GM21367 (cell line): Measurements from ENCODE around the gene ZNF579.
"Not testable (repeated sequence)": the region's sequence is repeated elsewhere in the genome, so short reads cannot be mapped to it uniquely, and the experiment has no call there.

Experiments used
- ATAC-seq: cut with Tn5 transposase; IDR thresholded peaks from one replicate; pipeline ENCODE4 v1.9.1; 2021; ENCODE audit not compliant: unreplicated experiment

The ZNF579 gene

DNA sequence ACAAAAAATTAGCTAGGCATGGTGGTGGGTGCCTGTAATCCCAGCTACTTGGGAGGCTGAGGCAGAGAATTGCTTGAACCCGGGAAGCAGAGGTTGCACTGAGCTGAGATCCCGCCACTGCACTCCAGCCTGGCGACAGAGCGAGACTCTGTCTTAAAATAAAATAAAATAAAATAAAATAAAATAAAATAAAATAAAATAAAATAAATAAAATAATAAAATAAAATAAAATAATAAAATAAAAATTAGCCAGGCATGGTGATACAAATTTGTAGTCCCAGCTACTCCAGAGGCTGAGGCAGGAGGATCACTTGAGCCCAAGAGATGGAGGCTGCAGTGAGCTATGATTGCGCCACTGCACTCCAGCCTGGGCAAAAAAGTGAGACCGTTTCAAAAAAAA is 6.7 kb downstream of the ZNF579 start:
- not testable (repeated sequence) for ATAC-seq

DNA sequence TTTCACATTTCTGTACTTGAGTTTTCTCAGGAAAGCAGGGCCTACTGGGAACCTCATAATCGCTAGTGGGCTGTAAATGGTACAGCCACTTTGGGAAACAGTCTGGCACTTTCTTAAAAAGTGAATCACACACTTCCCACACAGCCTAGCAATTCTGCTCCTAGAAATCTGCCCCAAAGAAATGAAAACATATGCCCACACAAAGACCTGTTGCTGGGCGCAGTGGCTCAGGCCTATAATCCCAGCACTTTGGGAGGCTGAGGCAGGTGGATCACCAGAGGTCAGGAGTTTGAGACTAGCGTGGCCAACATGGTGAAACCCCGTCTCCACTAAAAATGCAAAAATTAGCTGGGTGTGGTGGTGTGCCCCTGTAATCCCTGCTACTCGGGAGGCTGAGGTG is 11.2 kb downstream of the ZNF579 start:
- ATAC-seq, result not testable (repeated sequence)

DNA sequence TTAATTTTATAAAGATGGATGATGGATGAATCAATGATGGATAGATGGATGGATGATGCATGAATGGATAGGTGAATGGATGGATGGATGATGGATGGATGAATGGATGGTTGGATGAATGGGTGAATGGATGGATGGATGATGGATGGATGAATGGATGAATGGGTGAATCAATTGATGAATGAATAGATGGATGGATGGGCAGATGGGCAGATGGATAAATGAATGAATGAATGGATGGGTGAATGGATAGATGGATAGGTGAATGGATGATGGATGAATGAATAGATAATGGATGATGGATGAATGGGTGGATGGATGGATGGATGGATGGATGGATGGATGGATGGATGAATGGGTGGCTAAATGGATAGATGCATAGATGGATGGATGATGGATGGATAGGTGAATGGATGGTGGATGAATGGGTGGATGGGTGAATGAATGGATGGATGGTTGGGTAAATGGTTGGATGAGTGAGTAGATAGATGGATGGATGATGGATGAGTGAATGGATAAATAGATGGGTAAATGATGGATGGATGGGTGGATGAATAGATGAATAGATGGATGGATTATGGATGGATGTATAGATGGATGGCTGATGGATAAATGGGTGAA is 12.8 kb downstream of the ZNF579 start:
- ATAC-seq, result no peak

DNA sequence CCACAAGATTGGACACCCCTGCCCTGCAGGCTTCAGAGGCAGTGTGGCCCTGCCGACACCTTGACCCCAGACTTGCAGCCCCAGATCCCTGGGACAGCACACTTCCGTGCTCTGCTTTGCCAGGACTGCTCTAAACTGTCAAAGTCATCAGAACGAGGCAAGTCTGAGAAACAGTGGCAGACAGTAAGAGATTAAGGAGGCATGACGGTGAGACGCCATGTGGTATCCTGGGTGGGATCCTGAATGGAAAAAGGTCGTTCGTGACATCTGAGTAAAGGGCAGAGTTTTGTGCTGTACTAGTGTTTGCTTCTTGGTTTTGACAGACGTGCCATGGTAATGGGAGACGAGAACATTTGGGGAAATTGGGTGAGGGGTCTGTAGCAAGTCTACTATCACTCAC is 13.8 kb downstream of the ZNF579 start:
- ATAC-seq, result no peak

DNA sequence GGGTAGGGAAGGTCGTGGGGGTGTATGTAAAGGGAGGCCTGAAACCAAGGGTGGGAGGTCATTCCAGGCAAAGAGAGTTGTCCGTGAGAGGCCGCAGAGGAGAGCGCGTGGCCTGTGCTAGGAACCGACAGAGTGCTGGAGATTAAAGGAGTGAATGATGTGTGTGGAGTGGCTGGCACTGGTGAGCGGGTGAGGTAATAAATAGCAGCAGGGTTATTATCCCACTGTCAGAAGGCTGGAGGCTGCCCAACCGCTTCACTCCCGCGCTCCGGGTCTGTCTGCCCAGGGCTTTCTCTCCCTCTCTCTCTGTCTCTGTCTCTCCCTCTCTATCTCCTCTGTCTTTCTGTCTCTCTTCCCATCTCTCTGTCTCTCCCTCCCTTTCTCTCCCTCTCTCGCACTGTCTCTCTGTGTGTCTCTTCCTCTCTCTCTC is 17.4 kb downstream of the ZNF579 start:
- ATAC-seq, result no peak

DNA sequence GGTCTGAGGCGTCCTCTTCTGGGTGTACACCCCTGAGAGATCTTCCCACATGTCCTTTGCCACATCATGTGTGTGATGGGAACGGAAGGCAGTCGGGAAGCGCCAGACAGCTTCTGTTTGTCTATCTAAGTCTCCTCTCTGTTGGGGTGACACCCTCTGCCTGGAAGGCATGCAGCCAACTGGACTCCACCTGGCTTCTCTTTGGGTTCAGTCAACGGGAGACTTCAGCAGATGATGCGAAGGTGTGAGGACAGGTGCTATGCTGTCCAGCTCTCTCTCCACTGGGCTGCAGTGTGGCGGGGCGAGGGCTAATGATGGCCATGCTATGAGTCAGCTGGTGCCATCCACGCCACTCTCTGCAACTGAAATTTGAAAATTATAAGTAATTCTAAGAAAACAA is 21.0 kb downstream of the ZNF579 start:
- no peak for ATAC-seq

DNA sequence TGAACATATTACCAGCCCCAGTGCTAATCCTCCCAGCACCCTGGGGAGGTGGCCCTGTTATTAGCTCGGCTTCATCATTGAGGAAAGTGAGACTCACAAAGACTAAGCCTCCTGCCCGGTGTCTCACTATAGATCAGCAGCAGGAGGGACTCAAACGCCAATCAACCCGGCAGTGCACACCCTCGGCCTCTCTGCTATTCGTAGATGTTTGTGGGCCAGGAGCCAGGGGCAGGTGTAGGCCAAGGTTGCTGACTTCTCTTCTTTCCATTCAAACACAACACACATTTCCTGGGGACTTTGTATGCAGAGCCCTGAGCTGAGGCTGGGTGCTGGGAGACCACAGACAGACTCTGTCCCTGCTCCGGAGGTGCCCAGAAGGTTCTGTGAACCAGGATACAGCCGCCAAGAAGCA is 25.9 kb downstream of the ZNF579 start:
- ATAC-seq, result no peak

DNA sequence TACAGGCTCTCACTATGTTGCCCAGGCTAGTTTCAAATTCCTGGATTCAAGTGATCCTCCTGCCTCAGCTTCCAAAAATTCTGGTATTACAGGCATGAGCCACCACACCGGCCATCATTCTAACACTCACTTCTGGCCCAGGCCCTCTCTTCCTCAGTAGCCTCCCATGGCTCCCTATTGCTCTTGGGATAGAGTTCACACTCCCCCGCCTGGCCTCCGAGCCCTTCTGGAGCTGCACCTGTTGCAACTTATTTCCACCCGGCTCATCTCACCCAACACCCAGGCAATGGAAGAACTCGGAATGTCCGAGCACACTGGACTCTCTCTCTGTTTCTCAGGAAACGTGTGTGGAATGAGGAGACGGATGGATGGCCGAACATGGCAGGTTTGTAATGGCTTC is 26.3 kb downstream of the ZNF579 start:
- ATAC-seq, result no peak

DNA sequence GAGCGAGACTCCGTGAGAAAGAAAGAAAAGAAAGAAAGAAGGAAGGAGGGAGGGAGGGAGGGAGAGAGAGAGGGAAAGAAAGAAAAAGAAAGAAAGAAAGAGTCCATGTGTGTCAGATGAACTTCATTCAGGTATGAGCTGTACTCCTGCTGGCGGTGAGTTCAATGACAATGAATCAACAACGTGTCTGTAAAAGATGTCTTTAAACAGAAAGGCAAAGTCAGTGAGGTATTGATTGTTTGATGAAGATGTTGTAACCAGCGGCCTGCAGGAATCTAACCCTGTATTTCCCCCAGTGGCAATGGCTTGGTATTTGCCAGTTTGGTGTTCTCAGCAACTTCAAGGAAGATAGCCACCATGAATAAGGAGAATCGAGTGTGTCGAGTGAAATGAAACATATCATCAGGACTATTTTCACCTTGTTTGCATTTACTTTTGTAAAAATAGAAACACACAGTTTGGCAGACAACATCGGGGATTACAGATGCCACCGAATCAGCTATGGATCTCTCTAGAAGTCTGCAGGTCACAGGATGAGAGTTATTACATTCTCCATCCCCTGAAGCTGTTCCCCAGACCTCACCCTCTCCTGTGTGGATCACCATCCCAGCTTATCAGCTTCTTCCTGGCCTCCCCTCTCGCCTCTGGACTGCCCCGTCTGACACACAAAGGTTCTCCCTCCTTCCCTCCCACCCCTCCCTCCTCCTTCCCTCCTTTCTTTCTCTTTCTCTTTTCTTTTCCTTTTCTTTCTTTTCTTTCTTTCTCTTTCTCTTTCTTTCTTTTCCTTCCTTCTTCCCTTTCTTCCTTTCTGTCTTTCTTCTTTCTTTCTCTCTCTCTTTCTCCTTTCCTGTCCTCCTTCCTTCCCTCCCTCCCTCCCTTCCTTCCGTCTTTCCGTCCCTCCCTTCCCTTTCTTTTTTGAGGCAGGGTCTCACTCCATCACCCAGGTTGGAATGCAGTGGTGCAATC is 27.1 kb downstream of the ZNF579 start:
- no peak for ATAC-seq

DNA sequence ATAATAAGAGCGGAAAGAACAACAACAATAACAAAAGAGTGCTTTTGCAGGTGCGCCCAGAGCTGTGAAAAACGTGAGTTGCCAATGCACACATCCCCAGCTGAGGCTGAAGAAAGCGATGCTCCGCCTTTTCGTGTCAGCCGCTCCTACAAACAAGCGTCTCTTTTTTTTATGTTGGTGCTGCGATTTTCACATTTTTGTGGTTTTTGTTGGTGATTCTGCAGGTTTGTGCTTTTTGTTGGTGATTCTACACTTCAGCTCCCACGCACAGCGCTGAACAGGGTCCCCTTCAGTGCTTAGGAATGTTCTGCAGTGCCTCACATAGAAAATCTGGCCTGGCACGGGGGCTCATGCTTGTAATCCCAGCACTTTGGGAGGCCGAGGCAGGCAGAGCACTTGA is 28.0 kb downstream of the ZNF579 start:
- ATAC-seq, result no peak

DNA sequence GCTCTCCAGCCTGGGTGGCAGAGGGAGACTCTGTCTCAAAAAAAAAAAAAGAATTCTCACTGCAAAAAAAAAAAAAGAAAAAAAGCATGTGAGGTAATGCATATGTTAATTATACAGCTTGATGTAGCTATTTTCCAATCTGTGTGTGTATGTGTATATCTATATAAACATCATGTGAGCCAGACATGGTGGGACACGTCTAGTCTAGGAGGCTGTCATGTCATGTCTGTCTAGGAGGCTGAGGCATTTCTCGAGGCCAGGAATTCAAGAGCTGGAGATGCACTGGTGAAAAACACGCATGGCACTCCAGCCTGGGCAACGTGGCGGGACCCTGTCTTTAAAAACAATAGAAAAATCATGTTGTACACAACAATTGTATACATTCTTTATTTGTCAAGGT is 28.4 kb downstream of the ZNF579 start:
- ATAC-seq, result no peak

DNA sequence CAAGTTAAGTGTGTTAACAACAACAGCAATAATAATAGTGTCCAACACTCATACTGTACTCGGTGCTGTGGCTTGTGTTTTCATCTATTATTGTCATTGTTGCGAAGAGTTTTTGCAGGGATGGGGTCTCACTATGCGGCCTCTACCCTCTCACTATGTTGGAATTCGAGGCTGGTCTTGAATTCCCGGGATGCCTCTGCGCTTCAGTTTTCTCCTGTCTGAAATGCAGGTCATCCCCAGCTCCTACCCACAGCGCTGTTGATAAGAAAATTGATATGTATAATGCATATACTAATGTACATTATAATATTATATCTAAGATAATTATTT is 30.4 kb downstream of the ZNF579 start:
- no peak for ATAC-seq

DNA sequence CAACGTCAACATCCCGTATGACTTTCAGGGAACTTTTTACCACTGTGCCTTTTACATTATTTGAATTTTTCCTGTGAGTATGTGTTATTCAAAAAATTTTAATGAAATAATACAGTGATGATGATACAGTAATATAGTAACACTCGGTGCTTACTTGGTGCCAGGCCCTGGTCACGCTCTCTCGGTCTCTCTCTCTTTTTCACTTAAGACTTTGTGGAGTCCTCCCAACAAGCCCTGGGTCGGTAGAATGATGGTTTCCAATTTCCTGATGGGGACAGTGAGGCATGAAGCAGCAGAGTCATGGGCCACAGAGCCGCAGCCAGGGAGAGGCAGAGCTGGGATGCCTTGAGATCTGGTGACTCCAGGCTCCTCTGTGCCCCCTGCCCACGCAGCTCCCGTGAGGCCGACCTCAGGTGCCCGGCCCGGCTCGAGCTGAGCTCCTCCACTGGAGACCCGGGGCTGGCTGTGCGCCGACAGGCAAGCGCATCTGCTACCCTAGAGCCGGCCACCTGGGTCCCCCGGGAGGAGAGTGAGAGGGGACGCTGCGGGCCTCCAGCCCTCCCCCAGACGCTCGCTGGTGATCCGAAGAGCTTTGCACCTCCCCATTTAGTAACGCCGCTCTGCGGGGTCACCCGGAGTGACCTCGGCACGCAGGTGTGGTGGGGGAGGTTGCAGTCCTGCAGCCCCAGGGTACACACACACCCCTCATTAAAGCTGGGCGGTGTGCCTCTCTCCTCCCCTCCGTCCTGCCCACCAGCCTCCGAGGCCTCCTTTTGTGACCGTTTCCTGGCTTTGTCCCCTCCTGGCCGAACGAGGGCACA is 30.9 kb downstream of the ZNF579 start:
- ATAC-seq, result no peak

DNA sequence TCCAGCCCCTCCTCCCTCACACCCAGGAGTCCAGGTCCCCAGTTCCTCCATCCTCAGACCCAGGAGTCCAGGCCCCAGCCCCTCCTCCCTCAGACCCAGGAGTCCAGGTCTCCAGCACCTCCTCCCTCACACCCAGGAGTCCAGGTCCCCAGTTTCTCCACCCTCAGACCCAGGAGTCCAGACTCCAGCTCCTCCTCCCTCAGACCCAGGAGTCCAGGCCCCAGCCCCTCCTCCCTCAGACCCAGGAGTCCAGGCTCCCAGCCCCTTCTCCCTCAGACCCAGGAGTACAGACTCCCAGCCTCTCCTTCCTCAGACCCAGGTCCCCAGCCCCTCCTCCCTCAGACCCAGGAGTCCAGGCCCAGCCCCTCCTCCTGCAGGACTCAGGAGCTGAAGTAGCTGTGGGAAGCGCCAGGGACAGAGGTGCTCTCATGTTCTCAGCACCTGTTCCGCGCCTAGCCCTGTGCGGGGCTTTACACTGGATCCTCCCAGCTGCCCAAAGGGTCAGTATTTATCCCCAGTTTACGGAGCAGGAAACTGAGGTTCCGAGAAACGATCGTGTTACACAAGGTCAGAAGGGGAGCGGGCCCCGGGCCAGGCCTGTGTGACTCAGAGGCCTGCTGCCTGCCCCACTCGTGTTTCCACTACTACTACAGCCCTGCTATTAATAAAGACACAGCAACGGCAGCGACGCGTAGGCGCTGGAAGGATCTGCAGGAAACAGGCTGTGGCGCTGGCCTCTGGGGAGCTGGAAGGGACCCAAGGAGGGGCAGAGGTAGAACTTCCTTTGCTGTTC is 33.6 kb downstream of the ZNF579 start:
- no peak for ATAC-seq

DNA sequence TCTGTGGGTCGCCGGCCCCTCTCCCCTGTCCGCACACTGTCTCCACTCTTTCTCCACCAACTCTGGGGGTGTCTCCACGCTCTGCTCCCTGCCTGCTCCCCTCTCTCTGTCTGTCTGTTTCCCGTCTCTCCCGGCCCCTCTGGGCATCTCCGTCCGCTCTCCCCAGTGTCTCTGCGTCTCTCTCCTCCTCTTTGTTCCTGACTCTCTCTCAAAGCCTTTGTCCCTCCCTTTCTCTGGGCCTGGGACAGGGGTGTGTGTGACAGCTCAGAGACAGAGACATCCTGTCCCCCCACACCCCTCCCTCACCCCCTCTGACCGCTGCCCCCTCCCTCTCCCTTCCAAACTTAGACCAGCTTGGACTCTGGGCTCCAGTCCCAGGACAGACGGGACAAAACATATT is 34.6 kb downstream of the ZNF579 start:
- no peak for ATAC-seq

DNA sequence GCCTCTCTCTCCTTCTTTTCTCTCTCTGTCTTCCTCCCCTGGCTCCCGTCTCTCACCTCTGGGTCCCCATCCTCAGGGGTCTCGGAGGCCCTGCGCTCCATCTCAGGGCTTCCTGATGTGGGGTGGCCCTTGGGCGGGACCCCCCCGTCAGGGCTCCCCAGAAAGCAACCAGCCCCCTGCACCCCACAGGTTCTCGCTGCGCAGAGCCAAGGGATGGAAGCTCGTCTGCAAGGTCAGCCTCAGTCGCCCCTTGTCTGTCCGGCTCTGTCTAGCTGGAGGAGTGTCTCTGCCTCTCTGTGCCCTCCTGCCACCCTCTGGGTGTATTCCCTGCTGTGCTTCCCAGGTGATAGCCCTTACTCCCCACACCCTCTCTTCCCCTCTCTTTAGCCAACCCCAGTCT is 35.2 kb downstream of the ZNF579 start, which contains the start of gene SBK3:
SBK3 (minus strand) TSS at position 101 of the 400 bp plus-strand sequence; CDS start at position 101, 0 bp downstream.
- no peak for ATAC-seq

DNA sequence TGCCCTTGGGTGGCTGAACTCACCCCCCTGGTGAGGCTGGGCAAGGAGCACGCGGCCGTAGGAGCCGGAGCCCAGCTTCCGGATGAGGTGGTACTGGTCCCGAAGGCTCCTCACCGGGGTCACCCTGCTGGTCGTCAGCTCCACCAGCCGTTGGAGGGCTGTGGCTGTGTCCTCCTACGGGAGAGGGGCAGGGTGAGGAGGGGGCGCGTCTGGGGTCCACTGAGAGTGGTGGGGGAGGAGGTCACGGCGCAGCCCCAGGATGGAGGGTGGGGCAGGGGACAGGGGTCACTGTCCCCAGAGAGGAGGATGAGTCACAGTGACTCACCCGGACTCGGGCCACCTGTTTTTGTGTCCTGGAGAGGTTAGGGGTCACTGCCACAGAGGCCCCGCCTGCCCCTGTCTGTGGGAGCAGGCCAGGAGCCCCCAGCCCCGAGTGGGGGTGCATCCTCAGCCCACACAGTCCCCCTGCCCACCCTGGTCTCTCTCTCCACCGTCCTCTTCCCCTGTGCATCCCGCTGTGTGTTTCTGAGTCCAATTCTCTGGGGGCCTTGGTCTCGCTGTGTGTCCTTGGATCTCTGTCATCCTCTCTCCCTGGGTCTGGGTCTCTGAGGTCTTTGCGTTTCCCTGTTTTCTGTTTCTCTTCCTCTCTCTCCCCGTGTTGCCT is 35.7 kb downstream of the ZNF579 start:
- ATAC-seq, result no peak

DNA sequence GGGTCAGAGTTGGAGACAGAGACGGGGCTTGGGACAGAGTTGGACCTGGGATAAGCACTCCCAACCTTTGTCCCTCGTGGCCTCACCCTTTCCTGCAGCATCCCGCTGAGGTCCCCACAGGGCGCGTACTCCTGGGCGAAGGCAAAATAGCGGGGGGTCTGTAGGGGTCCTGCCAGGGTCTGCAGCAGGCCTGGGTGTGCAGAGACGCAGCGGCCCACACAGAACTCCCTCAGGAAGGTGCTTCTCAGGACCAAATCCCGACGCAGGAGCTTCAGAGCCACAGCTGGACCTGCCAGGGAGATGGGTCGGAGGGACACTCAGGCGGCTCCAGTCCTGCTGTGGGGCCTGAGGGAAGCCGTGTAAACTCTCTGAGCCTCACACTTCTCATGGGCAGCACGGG is 36.6 kb downstream of the ZNF579 start:
- no peak for ATAC-seq

DNA sequence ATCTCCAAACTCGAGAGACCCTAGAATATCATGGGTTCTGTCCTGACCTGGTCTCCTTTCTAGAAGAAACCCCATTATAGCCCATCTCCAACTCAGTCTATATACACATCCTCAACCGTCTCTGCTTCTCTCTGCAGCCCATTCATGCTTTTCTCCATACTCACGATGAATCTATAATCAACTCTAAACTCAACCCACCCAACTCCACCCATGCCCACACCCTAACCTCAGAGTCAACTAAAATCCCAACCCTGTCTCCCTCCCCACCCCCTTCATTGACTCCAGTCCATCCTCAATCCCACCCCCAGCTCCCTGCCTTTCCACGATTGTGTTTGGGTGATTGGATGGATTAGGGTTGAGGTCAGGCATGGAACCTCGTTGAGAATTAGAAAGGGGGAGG is 37.1 kb downstream of the ZNF579 start:
- no peak for ATAC-seq

DNA sequence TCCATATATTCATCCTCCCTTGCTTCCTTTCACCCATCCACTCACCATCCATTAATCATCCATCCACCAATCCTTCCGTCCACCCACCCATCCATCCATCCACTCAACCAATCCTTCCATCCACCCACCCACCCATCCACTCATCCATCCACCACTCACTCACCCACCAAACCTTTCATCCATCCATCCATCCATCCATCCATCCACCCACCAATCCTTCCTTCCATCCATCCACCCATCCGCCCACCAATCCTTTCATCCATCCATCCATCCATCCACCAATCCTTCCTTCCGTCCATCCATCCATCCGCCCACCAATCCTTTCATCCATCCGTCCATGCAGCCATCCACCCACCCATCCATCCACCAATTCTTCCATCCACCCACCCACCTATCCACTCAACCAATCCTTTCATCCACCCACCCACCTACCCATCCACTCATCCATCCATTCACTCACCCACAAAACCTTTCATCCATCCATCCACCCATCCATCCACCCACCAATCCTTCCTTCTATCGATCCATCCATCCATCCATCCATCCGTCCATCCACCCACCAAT is 38.3 kb downstream of the ZNF579 start:
- ATAC-seq, result no peak
